Fibroblast of mammary gland (primary cell): ENCODE data around the gene SV2A.

Source experiments
- DNase-seq: peaks from one replicate; pipeline ENCODE4 v3.0.0-alpha.2; 2010; ENCODE audit warnings: low read depth
- H3K4me3 ChIP-seq: 2 replicates; pipeline ENCODE4 v1.5.1; 2011; ENCODE audit warnings: low read depth, mild to moderate bottlenecking, low read length, moderate library complexity; ENCODE audit not compliant: control insufficient read depth
- TF ChIP-seq, protein P1 (sequence below): conservative IDR thresholded peaks from 2 replicates; pipeline ENCODE4 v1.5.1; 2011; ENCODE audit warnings: low read depth, low read length, inconsistent platforms; ENCODE audit not compliant: control insufficient read depth, insufficient read depth

The SV2A gene

DNA sequence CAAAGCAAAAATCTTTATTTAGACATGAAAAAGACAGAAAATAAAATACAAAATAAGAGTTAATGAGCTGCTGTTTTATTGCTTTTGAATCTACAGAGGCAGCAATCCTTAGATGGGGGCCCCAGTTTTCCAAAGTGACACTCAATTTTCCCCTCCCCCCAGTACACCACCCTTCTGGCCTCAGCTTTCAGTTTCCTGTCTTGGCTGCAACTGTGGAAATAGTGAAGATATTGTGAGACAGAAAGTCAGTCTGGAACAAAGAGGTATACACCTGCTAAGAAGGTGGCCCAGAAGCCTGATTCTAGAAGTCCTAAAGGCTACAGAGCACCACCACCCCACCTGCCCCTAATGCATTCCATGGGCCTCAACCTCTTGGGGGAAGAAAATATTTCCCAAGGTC lies 20.1 kb upstream of the SV2A start:
- no peak for DNase-seq
- TF ChIP-seq, protein P1, sequence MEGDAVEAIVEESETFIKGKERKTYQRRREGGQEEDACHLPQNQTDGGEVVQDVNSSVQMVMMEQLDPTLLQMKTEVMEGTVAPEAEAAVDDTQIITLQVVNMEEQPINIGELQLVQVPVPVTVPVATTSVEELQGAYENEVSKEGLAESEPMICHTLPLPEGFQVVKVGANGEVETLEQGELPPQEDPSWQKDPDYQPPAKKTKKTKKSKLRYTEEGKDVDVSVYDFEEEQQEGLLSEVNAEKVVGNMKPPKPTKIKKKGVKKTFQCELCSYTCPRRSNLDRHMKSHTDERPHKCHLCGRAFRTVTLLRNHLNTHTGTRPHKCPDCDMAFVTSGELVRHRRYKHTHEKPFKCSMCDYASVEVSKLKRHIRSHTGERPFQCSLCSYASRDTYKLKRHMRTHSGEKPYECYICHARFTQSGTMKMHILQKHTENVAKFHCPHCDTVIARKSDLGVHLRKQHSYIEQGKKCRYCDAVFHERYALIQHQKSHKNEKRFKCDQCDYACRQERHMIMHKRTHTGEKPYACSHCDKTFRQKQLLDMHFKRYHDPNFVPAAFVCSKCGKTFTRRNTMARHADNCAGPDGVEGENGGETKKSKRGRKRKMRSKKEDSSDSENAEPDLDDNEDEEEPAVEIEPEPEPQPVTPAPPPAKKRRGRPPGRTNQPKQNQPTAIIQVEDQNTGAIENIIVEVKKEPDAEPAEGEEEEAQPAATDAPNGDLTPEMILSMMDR = no peak
- H3K4me3 ChIP-seq = no peak overlapping the region

DNA sequence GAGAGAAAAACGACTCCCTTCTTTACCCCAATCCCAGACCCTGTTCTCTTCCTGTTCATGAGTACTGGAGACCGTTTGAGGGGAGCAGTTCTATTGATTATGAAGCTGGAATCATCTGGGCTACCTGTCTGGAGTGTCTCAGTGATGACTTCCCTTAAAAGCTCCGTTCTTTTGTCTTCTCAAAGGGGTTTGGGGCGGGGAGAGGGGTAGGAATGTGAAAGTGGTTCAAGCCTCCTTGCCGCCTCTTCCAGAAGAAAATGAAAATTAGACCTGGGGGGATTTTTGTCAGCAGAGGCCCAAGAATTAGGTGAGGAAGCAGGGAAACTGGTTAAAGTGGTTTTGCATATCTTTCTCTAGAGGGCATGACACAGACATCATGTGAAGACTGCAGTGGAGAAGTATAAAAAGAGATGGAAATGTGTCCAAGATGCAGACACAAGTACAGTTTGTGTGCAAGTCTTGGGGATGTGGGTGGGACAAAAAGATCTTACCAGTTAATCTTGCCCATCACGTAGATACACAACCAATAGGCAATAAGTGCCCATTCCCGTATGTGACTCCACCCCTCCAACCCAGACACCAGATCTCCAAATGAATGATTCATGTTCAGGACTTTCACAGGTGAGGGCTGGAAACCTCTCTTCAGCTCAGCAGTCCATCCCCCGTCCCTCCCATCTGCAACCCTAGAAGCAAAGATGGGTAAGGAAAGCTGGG lies 19.5 kb upstream of the SV2A start:
- TF ChIP-seq, protein P1 = no peak
- H3K4me3 ChIP-seq = peak overlapping the region; percentile 82
- DNase-seq = peak; percentile 71

DNA sequence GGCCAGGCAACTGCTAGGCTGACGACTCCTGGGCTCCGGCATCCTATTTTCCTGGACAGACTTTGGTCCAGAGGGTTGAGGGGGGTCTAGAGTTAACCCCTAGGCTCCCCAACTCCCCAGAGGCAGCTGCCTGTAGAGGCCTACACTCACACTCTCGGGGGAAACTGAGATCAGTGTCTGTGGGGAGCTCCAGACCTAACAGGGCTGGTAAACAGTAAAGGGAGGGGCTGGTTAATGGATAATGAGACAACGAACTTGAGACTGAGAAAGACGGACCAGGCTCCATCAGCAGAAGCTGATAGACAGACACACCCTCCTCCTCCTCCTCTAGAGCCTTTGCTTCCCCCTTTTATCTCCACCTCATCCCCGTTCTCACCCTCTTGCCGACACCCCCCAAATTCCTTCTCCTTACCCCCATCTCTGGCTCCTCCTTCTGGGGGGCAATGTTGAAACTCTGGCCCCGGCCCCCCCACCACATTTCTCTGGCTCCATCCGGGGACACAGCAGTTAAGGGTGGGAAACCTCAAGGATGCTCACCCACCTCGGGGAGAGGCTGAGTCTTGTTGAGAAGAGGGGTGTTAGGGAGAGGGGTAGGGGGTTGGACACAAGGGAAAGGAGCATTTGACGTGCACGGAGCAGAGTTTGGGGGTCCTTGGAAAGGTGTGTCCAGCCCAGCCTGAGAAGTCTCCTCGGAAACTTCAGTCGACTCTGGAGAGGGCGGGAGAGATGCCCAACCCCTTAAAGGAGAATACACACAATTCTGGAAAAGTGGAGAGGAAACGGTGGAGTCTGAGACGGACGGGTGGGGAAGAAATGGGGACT lies 18.7 kb upstream of the SV2A start, which contains the start of gene MTMR11:
MTMR11 (minus strand) TSS at position 710 of the 822 bp plus-strand sequence; CDS start at position 478, 232 bp downstream.
- TF ChIP-seq, protein P1 = no peak
- H3K4me3 ChIP-seq = peak within 1 kb of the TSS; percentile 82
- peak; percentile 42 for DNase-seq

DNA sequence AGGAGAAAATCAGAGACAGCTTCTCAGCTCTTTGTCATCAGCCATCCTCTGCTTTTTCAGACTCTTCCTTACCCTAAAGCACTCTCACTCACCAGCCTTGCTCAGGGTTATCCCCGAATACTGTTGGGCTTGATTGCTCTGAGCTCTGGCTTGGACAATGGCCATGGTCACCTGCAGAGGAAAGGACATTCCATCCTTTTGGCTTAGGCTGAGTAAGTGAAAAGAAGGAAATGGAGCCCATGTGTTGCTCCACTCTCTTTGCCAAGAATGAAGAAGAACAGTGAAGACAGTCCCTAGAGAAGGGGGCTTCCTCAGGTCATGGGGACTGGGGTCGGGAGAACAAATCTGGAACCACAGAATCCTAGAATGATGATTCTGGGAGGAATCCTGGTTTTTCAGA lies 16.7 kb upstream of the SV2A start:
- TF ChIP-seq, protein P1 = no peak
- H3K4me3 ChIP-seq = no peak overlapping the region
- no peak for DNase-seq

DNA sequence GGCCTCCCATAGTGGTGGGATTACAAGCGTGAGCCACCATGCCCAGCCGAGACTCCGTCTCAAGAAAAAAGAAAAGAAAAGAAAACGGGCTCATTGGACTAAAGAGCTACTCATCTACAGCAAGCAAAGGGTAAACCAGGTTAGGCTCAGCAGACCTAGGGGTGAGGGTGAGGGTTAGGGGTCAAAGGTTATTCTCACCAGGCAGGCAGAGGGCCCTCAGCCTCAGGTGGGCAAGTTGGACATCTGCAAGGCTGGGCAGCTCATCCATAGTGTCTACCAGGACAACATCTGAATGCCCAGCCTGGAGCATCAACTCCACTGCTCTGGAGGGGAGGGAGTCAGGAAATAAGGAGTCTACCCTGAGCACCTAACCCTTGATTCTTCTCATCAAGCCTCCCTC lies 15.6 kb upstream of the SV2A start:
- TF ChIP-seq, protein P1 = no peak
- no peak overlapping the region for H3K4me3 ChIP-seq
- DNase-seq = no peak

DNA sequence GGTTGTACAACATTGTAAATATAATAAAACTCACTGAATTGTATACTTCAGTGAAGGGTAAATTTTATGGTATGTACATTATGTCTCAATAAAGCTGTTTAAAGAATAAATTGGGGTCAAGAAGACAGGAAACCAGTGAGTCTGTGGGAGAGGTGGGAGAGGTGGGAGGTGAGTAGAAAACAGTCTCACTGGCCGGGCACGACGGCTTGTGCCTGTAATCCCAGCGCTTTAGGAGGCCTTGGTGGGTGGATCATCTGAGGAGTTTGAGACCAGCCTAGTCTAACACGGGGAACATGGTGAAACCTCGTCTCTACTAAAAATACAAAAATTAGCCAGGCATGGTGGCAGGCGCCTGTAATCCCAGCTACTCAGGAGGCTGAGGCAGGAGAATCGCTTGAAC lies 14.8 kb upstream of the SV2A start:
- DNase-seq = no peak
- TF ChIP-seq, protein P1 = no peak
- H3K4me3 ChIP-seq = no peak overlapping the region
